ENCODE results near the gene CHCHD2. TPM values are rescaled to one million over a fixed set of nuclear protein-coding genes. Genes with fewer than 3 reads are reported as not detected.
"Not testable (repeated sequence)": the region's sequence is repeated elsewhere in the genome, so short reads cannot be mapped to it uniquely, and the experiment has no call there.

Gene CHCHD2
- total RNA-seq, 4 donors from 2014 or later = 99.9 to 395 (median 254) TPM

DNA sequence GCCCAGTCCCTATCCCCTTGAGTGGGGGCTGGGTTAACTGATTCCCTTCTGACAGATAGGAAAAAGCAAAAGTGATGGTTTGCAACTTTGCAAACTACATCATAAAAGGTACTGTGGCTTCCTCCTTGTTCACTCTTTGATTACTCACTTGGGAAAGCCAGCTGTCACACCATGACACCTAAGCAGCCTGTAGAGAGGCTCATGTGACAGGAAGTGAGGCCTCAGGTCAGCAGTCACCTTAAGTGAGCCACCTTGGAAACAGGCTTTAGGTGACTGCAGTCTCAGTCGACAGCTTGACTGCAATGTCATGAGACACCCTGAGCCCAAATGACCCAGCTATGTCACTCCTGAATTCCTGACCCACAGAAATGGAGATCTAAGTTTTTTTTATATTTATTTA is 4.3 kb upstream of the CHCHD2 start:
- Histone ChIP-seq H3K27me3 (peaks cover 5% of the 10 kb centered on the region), H3K4me1 (peaks cover 0 to 4% (median 0%) of the 10 kb centered on the region in 4 donors), H3K27ac (no peak overlapping the region), H3K36me3 (no peaks in the 10 kb centered on the region), H3K4me3 (no peak overlapping the region), H3K9me3 (no peaks in the 10 kb centered on the region)
- in situ Hi-C loops (cut with MboI; ENCODE audit: low pct_ligation_motif_present in 1 of 4, low pct_unique_long_range_greater_than_20kb in 1 of 4, low sequenced_read_pairs in 3 of 4) = no loop called here
- TF ChIP-seq POLR2AphosphoS5 (IDR thresholded peaks at IDR 0.05) = no peak
- TF ChIP-seq EP300 (IDR thresholded peaks at IDR 0.05; ENCODE audit: low read depth) = no peak
- TF ChIP-seq, protein P1, sequence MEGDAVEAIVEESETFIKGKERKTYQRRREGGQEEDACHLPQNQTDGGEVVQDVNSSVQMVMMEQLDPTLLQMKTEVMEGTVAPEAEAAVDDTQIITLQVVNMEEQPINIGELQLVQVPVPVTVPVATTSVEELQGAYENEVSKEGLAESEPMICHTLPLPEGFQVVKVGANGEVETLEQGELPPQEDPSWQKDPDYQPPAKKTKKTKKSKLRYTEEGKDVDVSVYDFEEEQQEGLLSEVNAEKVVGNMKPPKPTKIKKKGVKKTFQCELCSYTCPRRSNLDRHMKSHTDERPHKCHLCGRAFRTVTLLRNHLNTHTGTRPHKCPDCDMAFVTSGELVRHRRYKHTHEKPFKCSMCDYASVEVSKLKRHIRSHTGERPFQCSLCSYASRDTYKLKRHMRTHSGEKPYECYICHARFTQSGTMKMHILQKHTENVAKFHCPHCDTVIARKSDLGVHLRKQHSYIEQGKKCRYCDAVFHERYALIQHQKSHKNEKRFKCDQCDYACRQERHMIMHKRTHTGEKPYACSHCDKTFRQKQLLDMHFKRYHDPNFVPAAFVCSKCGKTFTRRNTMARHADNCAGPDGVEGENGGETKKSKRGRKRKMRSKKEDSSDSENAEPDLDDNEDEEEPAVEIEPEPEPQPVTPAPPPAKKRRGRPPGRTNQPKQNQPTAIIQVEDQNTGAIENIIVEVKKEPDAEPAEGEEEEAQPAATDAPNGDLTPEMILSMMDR (IDR thresholded peaks at IDR 0.05) = no peak
- TF ChIP-seq POLR2A (IDR thresholded peaks at IDR 0.05) = no peak
- intact Hi-C loops (cut with DNase I; ENCODE audit: low total_unique reads) = no loop called here
- DNase-seq = no peak
- WGBS, 2 donors (ENCODE audit: low coverage in 1 of 2) = 71 to 83% methylated on average over 1 of the region's 1 CpG

DNA sequence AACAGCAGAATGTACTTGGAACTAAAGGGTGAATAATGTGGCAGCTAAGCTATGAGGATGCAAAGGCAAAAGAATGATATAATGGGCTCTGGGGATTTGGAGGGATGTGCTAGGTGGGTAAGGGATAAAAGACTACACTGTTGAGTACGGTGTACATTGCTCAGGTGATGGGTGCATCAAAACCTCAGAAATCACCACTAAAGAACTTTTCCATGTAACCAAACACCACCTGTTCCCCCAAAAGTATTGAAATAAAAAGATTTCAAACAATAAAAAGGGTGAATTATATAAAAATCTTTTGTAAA is 1.6 kb upstream of the CHCHD2 start:
- in situ Hi-C loops (cut with MboI; ENCODE audit: low pct_ligation_motif_present in 1 of 4, low pct_unique_long_range_greater_than_20kb in 1 of 4, low sequenced_read_pairs in 3 of 4) = no loop called here
- 43 to 97% methylated on average over 1 of the region's 1 CpG for WGBS, 2 donors (ENCODE audit: low coverage in 1 of 2)
- intact Hi-C loops (cut with DNase I; ENCODE audit: low total_unique reads) = no loop called here

DNA sequence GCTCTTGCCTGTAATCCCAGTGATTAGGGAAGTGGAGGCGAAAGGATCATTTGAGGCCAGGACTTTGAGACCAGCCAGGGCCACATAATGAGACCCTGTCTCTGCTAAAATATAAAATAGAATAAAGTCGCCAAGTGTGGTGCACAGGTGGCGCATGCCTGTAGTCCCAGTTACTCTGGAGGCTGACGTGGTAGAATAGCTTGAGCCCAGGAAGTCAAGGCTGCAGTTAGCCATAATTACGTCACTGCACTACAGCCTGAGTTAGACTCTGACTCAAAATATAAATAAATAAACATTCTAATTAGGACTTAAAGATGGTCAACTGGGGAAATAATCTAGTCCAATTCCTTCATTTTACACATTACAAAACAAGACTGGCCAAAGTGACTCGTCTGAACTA is 768 bp downstream of the CHCHD2 start:
- Histone ChIP-seq H3K4me3 (peak overlapping the region; percentile 72 to 91 (median 81)), H3K27ac (peak overlapping the region; percentile 91 to 95 (median 92)), H3K4me1 (peaks cover 0 to 16% (median 11%) of the 10 kb centered on the region in 4 donors), H3K9me3 (no peaks in the 10 kb centered on the region), H3K27me3 (no peaks in the 10 kb centered on the region), H3K36me3 (peaks cover 0 to 39% (median 19%) of the 10 kb centered on the region in 4 donors)
- in situ Hi-C loops (cut with MboI; ENCODE audit: low pct_ligation_motif_present in 1 of 4, low pct_unique_long_range_greater_than_20kb in 1 of 4, low sequenced_read_pairs in 3 of 4) = no loop called here
- TF ChIP-seq, protein P1 (IDR thresholded peaks at IDR 0.05) = no peak
- intact Hi-C loops (cut with DNase I; ENCODE audit: low total_unique reads) = no loop called here
- DNase-seq = peak; percentile 29
- WGBS, 2 donors (ENCODE audit: low coverage in 1 of 2) = 8 to 10% methylated on average over 6 of the region's 6 CpGs

More for the DNA sequence above, 1.6 kb upstream of the CHCHD2 start:
- Histone ChIP-seq H3K9me3 (no peaks in the 10 kb centered on the region), H3K36me3 (peaks cover 0 to 15% (median 7%) of the 10 kb centered on the region in 4 donors), H3K27ac (no peak overlapping the region), H3K4me3 (no peak overlapping the region), H3K27me3 (no peaks in the 10 kb centered on the region), H3K4me1 (peaks cover 0 to 16% (median 11%) of the 10 kb centered on the region in 4 donors)
- TF ChIP-seq POLR2AphosphoS5 (IDR thresholded peaks at IDR 0.05) (no peak), POLR2A (IDR thresholded peaks at IDR 0.05) (no peak), EP300 (IDR thresholded peaks at IDR 0.05; ENCODE audit: low read depth) (no peak)
- TF ChIP-seq, protein P1 (IDR thresholded peaks at IDR 0.05) = no peak
- DNase-seq = no peak

DNA sequence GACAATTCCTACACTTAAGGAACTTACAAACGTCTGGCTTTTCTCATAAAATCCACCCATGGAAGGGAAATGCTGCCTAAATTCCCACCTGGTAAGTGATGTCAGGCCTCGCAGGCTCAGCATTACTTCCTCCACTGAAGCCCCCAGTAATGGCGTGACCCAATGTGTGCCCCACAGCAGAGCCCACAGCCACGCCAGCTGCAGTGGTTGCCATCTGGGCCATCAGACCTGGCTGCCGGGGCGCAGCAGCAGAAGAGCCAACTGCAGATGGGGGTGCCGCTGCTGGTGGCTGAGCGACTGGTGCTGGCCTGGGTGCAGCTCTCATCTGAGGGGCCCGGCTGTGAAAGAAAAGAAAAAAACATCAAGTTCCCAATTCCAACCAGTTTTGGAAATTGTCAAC is 2.1 kb downstream of the CHCHD2 start:
- H3K4me3 ChIP-seq; intact Hi-C loops (cut with DNase I; ENCODE audit: low total_unique reads); in situ Hi-C loops (cut with MboI; ENCODE audit: low pct_ligation_motif_present in 1 of 4, low pct_unique_long_range_greater_than_20kb in 1 of 4, low sequenced_read_pairs in 3 of 4); H3K27ac ChIP-seq; H3K9me3 ChIP-seq; H3K27me3 ChIP-seq; DNase-seq: not testable (repeated sequence)
- Histone ChIP-seq H3K36me3 (peaks cover 0 to 45% (median 23%) of the 10 kb centered on the region in 4 donors), H3K4me1 (peaks cover 0 to 16% (median 11%) of the 10 kb centered on the region in 4 donors)
- 78 to 86% methylated on average over 7 to 8 of the region's 9 CpGs for WGBS, 2 donors (ENCODE audit: low coverage in 1 of 2)

DNA sequence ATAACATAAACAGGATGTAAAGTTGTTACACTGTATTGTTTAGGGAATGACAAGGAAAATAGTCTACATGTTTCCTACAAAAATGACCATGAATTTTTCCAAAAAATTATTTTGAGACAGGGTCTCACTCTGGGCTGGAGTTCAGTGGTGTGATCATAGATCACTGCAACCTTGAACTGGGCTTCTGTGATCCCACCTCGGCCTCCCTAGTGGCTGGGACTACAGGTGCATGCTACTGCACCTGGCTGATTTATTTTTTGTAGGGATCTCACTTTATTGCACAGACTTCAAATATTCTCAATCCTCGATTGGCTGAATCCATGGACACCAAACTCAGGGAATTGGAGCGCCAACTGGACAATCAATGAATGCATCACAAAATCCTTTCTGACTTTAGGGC is 6.6 kb downstream of the CHCHD2 start:
- no peak for DNase-seq
- in situ Hi-C loops (cut with MboI; ENCODE audit: low pct_ligation_motif_present in 1 of 4, low pct_unique_long_range_greater_than_20kb in 1 of 4, low sequenced_read_pairs in 3 of 4) = no loop called here
- 70 to 96% methylated on average over 2 to 3 of the region's 3 CpGs for WGBS, 2 donors (ENCODE audit: low coverage in 1 of 2)
- intact Hi-C loops (cut with DNase I; ENCODE audit: low total_unique reads) = no loop called here
- Histone ChIP-seq H3K27ac (no peak overlapping the region), H3K4me3 (no peak overlapping the region), H3K4me1 (peaks cover 0 to 3% (median 1%) of the 10 kb centered on the region in 4 donors), H3K27me3 (no peaks in the 10 kb centered on the region), H3K36me3 (peaks cover 0 to 45% (median 23%) of the 10 kb centered on the region in 4 donors), H3K9me3 (no peaks in the 10 kb centered on the region)
- TF ChIP-seq POLR2A (IDR thresholded peaks at IDR 0.05) (no peak), POLR2AphosphoS5 (IDR thresholded peaks at IDR 0.05) (no peak)

DNA sequence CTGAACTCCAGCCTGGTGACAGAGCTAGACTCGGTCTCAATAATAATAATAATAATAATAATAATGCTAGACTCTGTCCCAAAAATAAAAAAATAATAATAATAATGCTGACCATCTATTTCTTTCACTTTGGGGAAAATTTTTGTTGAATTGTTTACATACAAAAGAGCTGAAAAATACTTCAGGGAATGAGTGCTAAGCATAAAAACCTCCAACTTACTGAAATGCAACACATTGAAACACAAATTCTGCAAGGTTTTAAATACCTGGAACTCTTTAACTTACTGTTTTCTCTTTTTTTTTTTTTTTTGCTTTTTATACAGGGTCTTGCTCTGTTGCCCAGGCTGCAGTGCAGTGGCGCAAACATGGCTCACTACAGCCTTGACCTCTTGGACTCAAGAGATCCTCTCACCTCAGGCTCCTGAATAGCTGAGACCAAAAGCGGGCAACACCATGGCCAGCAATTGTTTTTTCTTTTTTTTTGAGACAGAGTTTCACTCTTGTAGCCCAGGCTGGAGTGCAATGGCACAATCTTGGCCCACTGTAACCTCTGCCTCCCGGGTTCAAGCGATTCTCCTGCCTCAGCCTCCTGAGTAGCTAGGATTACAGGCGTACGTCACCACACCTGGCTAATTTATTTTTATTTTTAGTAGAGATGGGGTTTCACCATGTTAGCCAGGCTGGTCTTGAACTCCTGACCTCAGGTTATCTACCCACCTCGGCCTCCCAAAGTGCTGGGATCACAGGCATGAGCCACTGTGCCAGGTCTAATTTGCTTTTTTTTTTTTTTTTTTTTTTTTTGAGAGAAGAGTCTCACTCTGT is 7.9 kb downstream of the CHCHD2 start:
- H3K4me3 ChIP-seq; H3K4me1 ChIP-seq; H3K27ac ChIP-seq; in situ Hi-C loops (cut with MboI; ENCODE audit: low pct_ligation_motif_present in 1 of 4, low pct_unique_long_range_greater_than_20kb in 1 of 4, low sequenced_read_pairs in 3 of 4); H3K9me3 ChIP-seq; DNase-seq; H3K27me3 ChIP-seq; intact Hi-C loops (cut with DNase I; ENCODE audit: low total_unique reads): not testable (repeated sequence)
- peaks cover 0 to 36% (median 17%) of the 10 kb centered on the region in 4 donors for H3K36me3 ChIP-seq
- WGBS, 2 donors (ENCODE audit: low coverage in 1 of 2) = 92 to 95% methylated on average over 7 to 8 of the region's 8 CpGs

Data from transverse colon (tissue), 4 donors.